BLaER1 (cell line): ENCODE data around the gene NPR3.

Experiments
- H3K27ac ChIP-seq: shearing (Covaris generic); formaldehyde crosslinking; 2 replicates; pipeline ENCODE4 v1.8.1; 2022
- H3K27me3 ChIP-seq: shearing (Covaris generic); formaldehyde crosslinking; 2 replicates; pipeline ENCODE4 v1.8.1; 2022
- H3K36me3 ChIP-seq: shearing (Covaris generic); formaldehyde crosslinking; 2 replicates; pipeline ENCODE4 v1.8.1; 2022
- H3K4me1 ChIP-seq: shearing (Covaris generic); formaldehyde crosslinking; 2 replicates; pipeline ENCODE4 v1.8.1; 2022
- H3K4me2 ChIP-seq: shearing (Covaris generic); formaldehyde crosslinking; 2 replicates; pipeline ENCODE4 v1.8.1; 2022
- H3K4me3 ChIP-seq: shearing (Covaris generic); formaldehyde crosslinking; 2 replicates; pipeline ENCODE4 v1.8.1; 2022
- H3K9ac ChIP-seq: shearing (Covaris generic); formaldehyde crosslinking; 2 replicates; pipeline ENCODE4 v1.8.1; 2022
- H3K9me3 ChIP-seq: shearing (Covaris generic); formaldehyde crosslinking; 2 replicates; pipeline ENCODE4 v1.8.1; 2022
- H4K20me1 ChIP-seq: shearing (Covaris generic); formaldehyde crosslinking; 2 replicates; pipeline ENCODE4 v1.8.1; 2022
- Cebpa-rat ChIP-seq: shearing (Covaris generic); IDR thresholded peaks from 2 replicates; pipeline ENCODE4 v1.8.1; 2022

The NPR3 gene, protein sequence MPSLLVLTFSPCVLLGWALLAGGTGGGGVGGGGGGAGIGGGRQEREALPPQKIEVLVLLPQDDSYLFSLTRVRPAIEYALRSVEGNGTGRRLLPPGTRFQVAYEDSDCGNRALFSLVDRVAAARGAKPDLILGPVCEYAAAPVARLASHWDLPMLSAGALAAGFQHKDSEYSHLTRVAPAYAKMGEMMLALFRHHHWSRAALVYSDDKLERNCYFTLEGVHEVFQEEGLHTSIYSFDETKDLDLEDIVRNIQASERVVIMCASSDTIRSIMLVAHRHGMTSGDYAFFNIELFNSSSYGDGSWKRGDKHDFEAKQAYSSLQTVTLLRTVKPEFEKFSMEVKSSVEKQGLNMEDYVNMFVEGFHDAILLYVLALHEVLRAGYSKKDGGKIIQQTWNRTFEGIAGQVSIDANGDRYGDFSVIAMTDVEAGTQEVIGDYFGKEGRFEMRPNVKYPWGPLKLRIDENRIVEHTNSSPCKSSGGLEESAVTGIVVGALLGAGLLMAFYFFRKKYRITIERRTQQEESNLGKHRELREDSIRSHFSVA

GRCh38 chr5:32710550-32711361 lies at the start of gene NPR3:
Gene NPR3 (plus strand): TSS chr5:32711321. CDS start chr5:32711777, 456 bp downstream.
- H3K4me2 ChIP-seq: peak within 1 kb of the TSS; percentile 77
- H3K9ac ChIP-seq: no peak within 1 kb of the TSS
- peaks cover 46% of the 10 kb centered on the region for H3K9me3 ChIP-seq
- peak within 1 kb of the TSS; percentile 62 for H3K4me3 ChIP-seq
- peaks cover 67% of the 10 kb centered on the region for H3K27me3 ChIP-seq
- no peak within 1 kb of the TSS for H3K27ac ChIP-seq
- H4K20me1 ChIP-seq: no peaks in the 10 kb centered on the region
- no peaks in the 10 kb centered on the region for H3K36me3 ChIP-seq
- TF ChIP-seq Cebpa-rat: no peak
- no peaks in the 10 kb centered on the region for H3K4me1 ChIP-seq

DNA sequence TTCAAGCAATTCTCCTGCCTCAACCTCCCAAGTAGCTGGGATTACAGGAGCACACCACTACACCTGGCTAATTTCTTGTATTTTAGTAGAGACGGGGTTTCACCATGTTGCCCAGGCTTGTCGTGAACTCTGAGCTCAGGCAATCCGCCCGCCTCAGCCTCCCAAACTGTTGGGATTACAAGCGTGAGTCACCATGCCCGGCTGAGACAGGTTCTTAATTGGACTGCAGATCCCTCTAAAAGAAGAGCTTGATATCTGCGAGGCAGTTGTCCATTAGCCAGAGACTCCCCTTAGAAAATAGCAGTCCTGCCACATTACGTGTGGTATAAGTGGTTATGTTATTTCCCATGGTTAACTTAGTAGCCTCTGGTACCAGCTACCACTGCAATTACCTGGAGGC lies 46.6 kb upstream of the NPR3 start:
- no peak overlapping the region for H3K4me3 ChIP-seq
- H4K20me1 ChIP-seq: no peaks in the 10 kb centered on the region
- no peaks in the 10 kb centered on the region for H3K4me1 ChIP-seq
- no peak for TF ChIP-seq Cebpa-rat
- H3K27ac ChIP-seq: no peak overlapping the region
- no peaks in the 10 kb centered on the region for H3K27me3 ChIP-seq
- H3K4me2 ChIP-seq: no peak overlapping the region
- H3K9ac ChIP-seq: no peak overlapping the region
- no peaks in the 10 kb centered on the region for H3K36me3 ChIP-seq
- H3K9me3 ChIP-seq: peaks cover 29% of the 10 kb centered on the region

GRCh38 chr5:32668552-32668951 lies 42.6 kb upstream of the NPR3 start:
- no peak for TF ChIP-seq Cebpa-rat
- Histone ChIP-seq H3K4me2 (no peak overlapping the region), H3K9me3 (peaks cover 40% of the 10 kb centered on the region), H3K4me1 (no peaks in the 10 kb centered on the region), H4K20me1 (no peaks in the 10 kb centered on the region), H3K4me3 (no peak overlapping the region), H3K27ac (no peak overlapping the region), H3K9ac (no peak overlapping the region), H3K36me3 (no peaks in the 10 kb centered on the region), H3K27me3 (no peaks in the 10 kb centered on the region)

DNA sequence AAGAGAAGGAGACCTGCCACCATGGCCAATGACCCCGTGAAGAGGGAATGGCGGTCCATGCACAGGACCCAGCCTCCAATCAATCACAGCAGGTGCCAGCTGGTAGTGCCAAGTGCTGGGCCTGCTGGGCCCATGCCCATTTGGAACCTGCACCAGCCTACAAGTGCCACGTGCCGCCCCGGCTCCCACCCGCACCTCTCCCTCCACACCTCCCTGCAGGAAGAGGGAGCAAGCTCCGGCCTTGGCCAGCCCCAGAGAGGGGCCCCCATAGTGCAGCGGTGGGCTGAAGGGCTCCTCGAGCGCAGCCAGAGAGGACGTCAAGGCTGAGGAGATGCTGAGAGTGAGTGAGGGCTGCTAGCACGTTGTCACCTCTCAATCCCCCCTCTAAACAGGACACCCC lies 37.8 kb upstream of the NPR3 start:
- Histone ChIP-seq H3K36me3 (no peaks in the 10 kb centered on the region), H3K9me3 (peaks cover 53% of the 10 kb centered on the region), H3K9ac (no peak overlapping the region), H3K27ac (no peak overlapping the region), H3K4me1 (0 out of 2 replicates have a peak, but pooled peaks cover 10% of the 10 kb centered on the region), H3K4me3 (no peak overlapping the region), H3K4me2 (no peak overlapping the region), H3K27me3 (no peaks in the 10 kb centered on the region), H4K20me1 (no peaks in the 10 kb centered on the region)
- TF ChIP-seq Cebpa-rat: no peak

DNA sequence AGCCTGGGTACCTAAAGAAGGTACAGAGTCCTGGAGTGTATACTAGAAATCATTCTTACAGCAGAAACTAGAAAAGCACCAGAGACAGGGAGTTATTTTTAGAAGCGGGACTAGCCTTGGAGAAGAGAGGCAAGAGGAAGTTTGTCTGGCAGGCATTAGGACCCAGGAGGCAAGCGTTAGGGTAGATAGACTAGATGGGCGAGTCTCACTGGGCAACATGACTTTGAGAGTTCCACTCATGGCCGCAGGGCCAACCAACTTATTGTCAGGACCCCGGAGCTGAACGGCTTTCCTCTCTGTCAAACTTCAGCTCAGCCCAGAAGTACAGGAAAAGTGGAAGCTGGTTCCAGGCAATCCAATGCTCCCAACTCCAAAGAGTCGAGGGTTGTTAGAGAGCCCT lies 34.1 kb upstream of the NPR3 start:
- no peak overlapping the region for H3K27ac ChIP-seq
- H3K9ac ChIP-seq: no peak overlapping the region
- peak overlapping the region; percentile 14; the same call in 1 of the 2 replicates for H3K4me2 ChIP-seq
- H3K4me3 ChIP-seq: no peak overlapping the region
- H3K27me3 ChIP-seq: no peaks in the 10 kb centered on the region
- H3K9me3 ChIP-seq: peaks cover 32% of the 10 kb centered on the region
- TF ChIP-seq Cebpa-rat: no peak
- no peaks in the 10 kb centered on the region for H4K20me1 ChIP-seq
- no peaks in the 10 kb centered on the region for H3K36me3 ChIP-seq
- 0 out of 2 replicates have a peak, but pooled peaks cover 10% of the 10 kb centered on the region for H3K4me1 ChIP-seq

DNA sequence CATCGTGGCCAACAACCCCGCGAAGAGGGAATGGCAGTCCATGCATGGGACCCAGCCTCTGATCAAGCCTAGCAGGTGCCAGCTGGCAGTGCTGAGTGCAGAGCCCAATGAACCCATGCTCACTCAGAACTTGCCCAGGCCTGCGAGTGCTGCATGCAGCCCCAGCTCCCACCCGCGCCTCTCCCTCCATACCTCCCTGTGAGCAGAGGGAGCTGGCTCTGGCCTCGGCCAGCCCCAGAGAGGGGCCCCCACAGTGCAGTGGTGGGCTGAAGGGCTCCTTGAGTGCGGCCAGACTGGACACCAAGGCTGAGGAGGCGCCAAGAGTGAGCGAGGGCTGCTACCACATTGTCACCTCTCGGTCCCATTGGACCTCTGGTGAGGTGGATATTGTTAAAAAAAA lies 32.6 kb upstream of the NPR3 start:
- H3K4me1 ChIP-seq: 0 out of 2 replicates have a peak, but pooled peaks cover 10% of the 10 kb centered on the region
- no peak overlapping the region for H3K9ac ChIP-seq
- H3K27ac ChIP-seq: no peak overlapping the region
- no peaks in the 10 kb centered on the region for H3K36me3 ChIP-seq
- H3K27me3 ChIP-seq: no peaks in the 10 kb centered on the region
- H3K9me3 ChIP-seq: peaks cover 23% of the 10 kb centered on the region
- no peak overlapping the region for H3K4me2 ChIP-seq
- no peak for TF ChIP-seq Cebpa-rat
- H4K20me1 ChIP-seq: no peaks in the 10 kb centered on the region
- H3K4me3 ChIP-seq: no peak overlapping the region

DNA sequence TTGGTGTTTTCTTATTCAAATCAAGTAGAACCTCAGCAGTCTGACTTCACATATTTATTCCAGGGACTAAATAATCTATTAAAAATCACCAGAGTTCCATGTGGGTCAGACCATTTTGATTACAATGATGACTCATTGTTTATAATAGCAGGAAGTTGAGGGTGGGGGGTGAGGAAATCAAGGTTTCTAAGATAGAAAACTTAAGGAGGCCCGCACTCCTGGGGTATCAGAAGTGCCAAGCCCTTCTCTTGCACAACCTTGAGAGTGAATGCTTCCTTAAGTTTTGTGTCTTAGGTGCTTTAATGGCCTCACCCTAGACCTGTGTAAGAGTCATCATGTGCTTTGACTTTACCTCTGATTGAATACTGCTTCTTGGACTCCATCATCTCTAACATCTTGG lies 31.9 kb upstream of the NPR3 start:
- Histone ChIP-seq H3K9me3 (peaks cover 25% of the 10 kb centered on the region), H4K20me1 (no peaks in the 10 kb centered on the region), H3K27me3 (no peaks in the 10 kb centered on the region), H3K4me2 (no peak overlapping the region), H3K27ac (no peak overlapping the region), H3K4me1 (0 out of 2 replicates have a peak, but pooled peaks cover 10% of the 10 kb centered on the region), H3K36me3 (no peaks in the 10 kb centered on the region), H3K4me3 (no peak overlapping the region), H3K9ac (no peak overlapping the region)
- no peak for TF ChIP-seq Cebpa-rat

- H3K27ac ChIP-seq: no peak overlapping the region
- no peak for TF ChIP-seq Cebpa-rat
- 0 out of 2 replicates have a peak, but pooled peaks cover 5% of the 10 kb centered on the region for H3K36me3 ChIP-seq
- no peak overlapping the region for H3K4me3 ChIP-seq
- peaks cover 35% of the 10 kb centered on the region for H3K9me3 ChIP-seq
- H3K9ac ChIP-seq: no peak overlapping the region
- 0 out of 2 replicates have a peak, but pooled peaks cover 10% of the 10 kb centered on the region for H3K4me1 ChIP-seq
- H4K20me1 ChIP-seq: no peaks in the 10 kb centered on the region
- H3K4me2 ChIP-seq: no peak overlapping the region
- H3K27me3 ChIP-seq: no peaks in the 10 kb centered on the region
Observed at GRCh38 chr5:32680183-32680582, 30.9 kb upstream of the NPR3 start.

DNA sequence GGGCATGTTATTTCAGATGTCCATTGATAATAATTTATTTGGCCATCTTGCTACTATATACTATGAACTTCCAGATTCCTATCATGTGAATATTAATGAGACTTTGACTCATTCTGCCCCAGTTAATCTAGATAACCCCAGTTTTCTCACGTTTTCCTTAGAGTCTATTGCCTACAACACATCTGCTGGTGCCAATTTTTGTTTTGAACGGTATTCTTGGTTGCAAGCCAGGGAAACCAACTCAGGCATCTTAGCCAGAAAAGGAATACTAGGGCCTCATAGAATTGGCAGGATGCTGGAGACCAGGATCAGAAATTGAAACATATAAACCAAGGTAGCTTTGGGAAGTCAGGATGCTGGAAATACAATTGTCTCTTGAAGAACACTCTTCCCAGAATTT lies 28.0 kb upstream of the NPR3 start:
- H4K20me1 ChIP-seq: no peaks in the 10 kb centered on the region
- H3K27ac ChIP-seq: no peak overlapping the region
- 0 out of 2 replicates have a peak, but pooled peaks cover 5% of the 10 kb centered on the region for H3K36me3 ChIP-seq
- no peak overlapping the region for H3K9ac ChIP-seq
- no peak overlapping the region for H3K4me2 ChIP-seq
- peaks cover 37% of the 10 kb centered on the region for H3K9me3 ChIP-seq
- TF ChIP-seq Cebpa-rat: no peak
- no peaks in the 10 kb centered on the region for H3K27me3 ChIP-seq
- no peak overlapping the region for H3K4me3 ChIP-seq
- H3K4me1 ChIP-seq: no peaks in the 10 kb centered on the region
